ENCODE data around the gene NUDT21. TPM values are rescaled to one million over a fixed set of nuclear protein-coding genes. Genes with fewer than 3 reads are reported as not detected.

Gene NUDT21
- polyA plus RNA-seq, 3 donors = 33.0 to 65.0 (median 55.9) TPM

- no peak overlapping the region for H3K4me3 ChIP-seq (replicated peaks in 1 of 3; ENCODE audit: low read depth in 2 of 3, low read length in 3 of 3)
- no peak overlapping the region for H3K27ac Mint-ChIP-seq
- intact Hi-C loops (cut with micrococcal nuclease) = no loop called here
- H3K9me3 ChIP-seq (replicated peaks in 1 of 2; ENCODE audit: control insufficient read depth in 1 of 2, insufficient read depth in 1 of 2, low read length in 2 of 2) = no peaks in the 10 kb centered on the region
- H4K20me1 ChIP-seq (ENCODE audit: insufficient read depth, low read length) = peaks cover 80% of the 10 kb centered on the region
- no CpG with 5 or more reads among the region's 5 CpGs for WGBS (ENCODE audit: insufficient coverage)
- H3K9ac ChIP-seq (ENCODE audit: insufficient read depth, low read length, poor library complexity, severe bottlenecking) = no peak overlapping the region
- no peak overlapping the region for H3K4me3 Mint-ChIP-seq
- peaks cover 10 to 14% of the 10 kb centered on the region in 2 donors for H3K4me1 ChIP-seq (ENCODE audit: control insufficient read depth in 1 of 2, insufficient read depth in 2 of 2, low read length in 2 of 2)
- peaks cover 25% of the 10 kb centered on the region for H3K4me1 Mint-ChIP-seq
- peaks cover 0 to 1% (median 1%) of the 10 kb centered on the region in 3 donors for H3K27me3 Mint-ChIP-seq (ENCODE audit: low read depth in 3 of 3)
- DNase-seq = no peak
- H3K27ac ChIP-seq (ENCODE audit: low read depth in 1 of 2, low read length in 2 of 2) = no peak overlapping the region
- no peaks in the 10 kb centered on the region for H3K27me3 ChIP-seq (ENCODE audit: control insufficient read depth in 2 of 2, insufficient read depth in 2 of 2, low read length in 2 of 2)
- H3K36me3 Mint-ChIP-seq = peaks cover 60 to 72% of the 10 kb centered on the region in 2 donors
- no peak for TF ChIP-seq CTCF (IDR thresholded peaks at IDR 0.05)
- H3K36me3 ChIP-seq (replicated peaks in 1 of 2; ENCODE audit: control insufficient read depth in 1 of 2, insufficient read depth in 2 of 2, low read length in 2 of 2) = peaks cover 40 to 72% of the 10 kb centered on the region in 2 donors
- no peaks in the 10 kb centered on the region for H3K9me3 Mint-ChIP-seq
- no peak overlapping the region for H2AFZ ChIP-seq (ENCODE audit: insufficient read depth, low read depth, low read length, poor library complexity, severe bottlenecking)
- peaks cover 37% of the 10 kb centered on the region for H3K79me2 ChIP-seq (ENCODE audit: insufficient read depth, low read length)
- H3K4me2 ChIP-seq (replicated peaks; ENCODE audit: extremely low read depth, low read length, poor library complexity, severe bottlenecking) = no peak overlapping the region
Observed at GRCh38 chr16:56411123-56411522, 40.0 kb downstream of the NUDT21 start.

GRCh38 chr16:56409195-56409594 lies 41.9 kb downstream of the NUDT21 start:
- H3K4me1 ChIP-seq (ENCODE audit: control insufficient read depth in 1 of 2, insufficient read depth in 2 of 2, low read length in 2 of 2) = peaks cover 0 to 3% of the 10 kb centered on the region in 2 donors
- no peaks in the 10 kb centered on the region for H3K27me3 ChIP-seq (ENCODE audit: control insufficient read depth in 2 of 2, insufficient read depth in 2 of 2, low read length in 2 of 2)
- WGBS (ENCODE audit: insufficient coverage) = 60% methylated on average over 1 of the region's 4 CpGs
- Mint-ChIP-seq H3K36me3 (peaks cover 70 to 85% of the 10 kb centered on the region in 2 donors), H3K27me3 (ENCODE audit: low read depth in 3 of 3) (peaks cover 0 to 1% (median 1%) of the 10 kb centered on the region in 3 donors), H3K9me3 (no peaks in the 10 kb centered on the region), H3K4me3 (no peak overlapping the region), H3K4me1 (peaks cover 12% of the 10 kb centered on the region), H3K27ac (peak overlapping the region in 1 of 7 donors; percentile 53)
- intact Hi-C loops (cut with micrococcal nuclease) = no loop called here
- no peak overlapping the region for H3K4me2 ChIP-seq (replicated peaks; ENCODE audit: extremely low read depth, low read length, poor library complexity, severe bottlenecking)
- peak in 1 of 3 donors; percentile 6 for DNase-seq
- H3K36me3 ChIP-seq (replicated peaks in 1 of 2; ENCODE audit: control insufficient read depth in 1 of 2, insufficient read depth in 2 of 2, low read length in 2 of 2) = peaks cover 56 to 87% of the 10 kb centered on the region in 2 donors
- H3K79me2 ChIP-seq (ENCODE audit: insufficient read depth, low read length) = peaks cover 18% of the 10 kb centered on the region
- no peak for TF ChIP-seq CTCF (IDR thresholded peaks at IDR 0.05)
- peaks cover 64% of the 10 kb centered on the region for H4K20me1 ChIP-seq (ENCODE audit: insufficient read depth, low read length)
- no peaks in the 10 kb centered on the region for H3K9me3 ChIP-seq (replicated peaks in 1 of 2; ENCODE audit: control insufficient read depth in 1 of 2, insufficient read depth in 1 of 2, low read length in 2 of 2)
- no peak overlapping the region for H3K4me3 ChIP-seq (replicated peaks in 1 of 3; ENCODE audit: low read depth in 2 of 3, low read length in 3 of 3)
- H3K27ac ChIP-seq (ENCODE audit: low read depth in 1 of 2, low read length in 2 of 2) = no peak overlapping the region
- H3K9ac ChIP-seq (ENCODE audit: insufficient read depth, low read length, poor library complexity, severe bottlenecking) = no peak overlapping the region
- H2AFZ ChIP-seq (ENCODE audit: insufficient read depth, low read depth, low read length, poor library complexity, severe bottlenecking) = no peak overlapping the region
